Fibroblast of lung (primary cell): ENCODE data around the gene LHFPL2. TPM values are rescaled to one million over a fixed set of nuclear protein-coding genes. Genes with fewer than 3 reads are reported as not detected.
A peak's percentile ranks its signal among the peaks of the same experiment; 100 is the strongest.

ENCODE experiments used
- DNase-seq, 2 donors: peaks; one replicate each; pipeline versions ENCODE4 v3.0.0 to v3.0.0-alpha.2; 2010; ENCODE audit warnings: low read depth in 2 of 2
- H2AFZ ChIP-seq: 2 replicates; pipeline ENCODE4 v1.5.1; 2012; ENCODE audit warnings: low read length, control low read depth, inconsistent platforms
- H3K27ac ChIP-seq: 2 replicates; pipeline ENCODE4 v1.5.1; 2011; ENCODE audit warnings: low read length, control low read depth; ENCODE audit not compliant: insufficient read depth
- H3K27me3 ChIP-seq: 2 replicates; pipeline ENCODE4 v1.5.1; 2011; ENCODE audit warnings: mild to moderate bottlenecking, low read length; ENCODE audit not compliant: control insufficient read depth, insufficient read depth
- H3K36me3 ChIP-seq: 2 replicates; pipeline ENCODE4 v1.5.1; 2011; ENCODE audit warnings: low read length; ENCODE audit not compliant: control insufficient read depth, insufficient read depth
- H3K4me1 ChIP-seq: 2 replicates; pipeline ENCODE4 v1.5.1; 2011; ENCODE audit warnings: low read length; ENCODE audit not compliant: control insufficient read depth, insufficient read depth; ENCODE audit errors: extremely low read depth
- H3K4me2 ChIP-seq: 2 replicates; pipeline ENCODE4 v1.5.1; 2011; ENCODE audit warnings: low read length, control low read depth; ENCODE audit not compliant: insufficient read depth; ENCODE audit errors: extremely low read depth
- H3K4me3 ChIP-seq, 4 experiments: fragments of 200-600 bp in 1 of 4; sonication (generic) in 1 of 4; replicated peaks in 1 of 4; 2 replicates each; pipeline ENCODE4 v1.5.1; 2011 to 2016; ENCODE audit warnings: low read length in 4 of 4, low read depth in 3 of 4, mild to moderate bottlenecking in 3 of 4, control low read depth in 2 of 4, inconsistent platforms in 1 of 4, mixed read lengths in 1 of 4; ENCODE audit not compliant: insufficient read depth in 1 of 4; ENCODE audit errors: control extremely low read depth in 1 of 4
- H3K79me2 ChIP-seq: 2 replicates; pipeline ENCODE4 v1.5.1; 2012; ENCODE audit warnings: mild to moderate bottlenecking, low read length, inconsistent platforms; ENCODE audit not compliant: control insufficient read depth, insufficient read depth
- H3K9ac ChIP-seq: 2 replicates; pipeline ENCODE4 v1.5.1; 2011; ENCODE audit warnings: mild to moderate bottlenecking, low read length, control low read depth; ENCODE audit not compliant: insufficient read depth
- H3K9me3 ChIP-seq: 2 replicates; pipeline ENCODE4 v1.5.1; 2012; ENCODE audit warnings: low read depth, low read length; ENCODE audit not compliant: control insufficient read depth, insufficient read depth
- H4K20me1 ChIP-seq: 2 replicates; pipeline ENCODE4 v1.5.1; 2011; ENCODE audit warnings: low read length; ENCODE audit not compliant: control insufficient read depth, insufficient read depth; ENCODE audit errors: extremely low read depth
- CTCF ChIP-seq, 2 donors: IDR thresholded peaks in 1 of 2; conservative IDR thresholded peaks in 1 of 2; 1 replicate in 1 of 2; 2 replicates in 1 of 2; pipeline ENCODE4 v1.5.1; 2011 to 2012; ENCODE audit warnings: low read length in 2 of 2, control low read depth in 1 of 2, inconsistent platforms in 1 of 2, low read depth in 1 of 2, mild to moderate bottlenecking in 1 of 2
- EZH2 ChIP-seq: IDR thresholded peaks from 2 replicates; pipeline ENCODE4 v1.5.1; 2012; ENCODE audit warnings: low read length, control low read depth, mild to moderate bottlenecking; ENCODE audit errors: missing control alignments
- polyA plus RNA-seq, 2 donors: library from polyadenylated mRNA; depleted of rRNA in 1 of 2; stranded (reverse) in 1 of 2; unstranded in 1 of 2; fragments of >200 nt; gene quantifications; 2 replicates each; pipeline ENCODE4 v1.2.1, GENCODE V29; 2011 to 2012; ENCODE audit warnings: missing spikeins in 1 of 2
- total RNA-seq: library from RNA; depleted of rRNA; stranded (reverse); fragments of >200 nt; gene quantifications from 2 replicates; pipeline ENCODE4 v1.2.1, GENCODE V29; 2014

LHFPL2 gene
- total and polyA plus RNA-seq, 2 donors (not counting 1 experiment from before 2014, with no cell fraction given): 13.7 to 51.4 TPM

GRCh38 chr5:78471896-78472295 lies 176.7 kb downstream of the LHFPL2 start:
- H3K27me3 ChIP-seq: no peaks in the 10 kb centered on the region
- DNase-seq: no peak
- no peaks in the 10 kb centered on the region for H3K79me2 ChIP-seq
- TF ChIP-seq EZH2: no peak
- H3K4me1 ChIP-seq: no peaks in the 10 kb centered on the region
- H3K4me2 ChIP-seq: no peak overlapping the region
- H3K4me3 ChIP-seq: no peak overlapping the region
- H3K9me3 ChIP-seq: no peaks in the 10 kb centered on the region
- H4K20me1 ChIP-seq: no peaks in the 10 kb centered on the region
- H2AFZ ChIP-seq: no peak overlapping the region
- H3K9ac ChIP-seq: no peak overlapping the region
- no peaks in the 10 kb centered on the region for H3K36me3 ChIP-seq
- H3K27ac ChIP-seq: no peak overlapping the region

- Histone ChIP-seq H2AFZ (no peak overlapping the region), H4K20me1 (no peaks in the 10 kb centered on the region), H3K4me2 (no peak overlapping the region), H3K79me2 (no peaks in the 10 kb centered on the region), H3K36me3 (no peaks in the 10 kb centered on the region), H3K4me3 (no peak overlapping the region), H3K4me1 (no peaks in the 10 kb centered on the region), H3K27ac (no peak overlapping the region), H3K9ac (no peak overlapping the region), H3K9me3 (no peaks in the 10 kb centered on the region), H3K27me3 (no peaks in the 10 kb centered on the region)
- TF ChIP-seq CTCF (conservative IDR thresholded peaks at IDR 0.05 in 1 of 2, IDR thresholded peaks at IDR 0.05 in 1 of 2; ENCODE audit: low read depth in 1 of 2, low read length in 2 of 2) (peak; percentile 65 to 69), EZH2 (no peak)
- DNase-seq: peak; percentile 53 to 73
These were observed 180.7 kb downstream of the LHFPL2 start for GRCh38 chr5:78467752-78468357.

GRCh38 chr5:78467140-78467539 lies 181.4 kb downstream of the LHFPL2 start:
- TF ChIP-seq EZH2 (no peak), CTCF (conservative IDR thresholded peaks at IDR 0.05 in 1 of 2, IDR thresholded peaks at IDR 0.05 in 1 of 2; ENCODE audit: low read depth in 1 of 2, low read length in 2 of 2) (no peak)
- no peaks in the 10 kb centered on the region for H3K27me3 ChIP-seq
- H3K36me3 ChIP-seq: no peaks in the 10 kb centered on the region
- no peak overlapping the region for H3K4me2 ChIP-seq
- H3K27ac ChIP-seq: no peak overlapping the region
- H2AFZ ChIP-seq: no peak overlapping the region
- no peaks in the 10 kb centered on the region for H3K79me2 ChIP-seq
- H3K4me3 ChIP-seq: no peak overlapping the region
- no peaks in the 10 kb centered on the region for H3K9me3 ChIP-seq
- H3K9ac ChIP-seq: no peak overlapping the region
- no peaks in the 10 kb centered on the region for H4K20me1 ChIP-seq
- no peak for DNase-seq
- no peaks in the 10 kb centered on the region for H3K4me1 ChIP-seq
